ENCODE measurements around the gene CCDC188. TPM values are rescaled to one million over a fixed set of nuclear protein-coding genes. Genes with fewer than 3 reads are reported as not detected.

Gene CCDC188
- polyA plus RNA-seq, 3 donors from 2014 or later, result 0.66 TPM; not detected in 2

DNA sequence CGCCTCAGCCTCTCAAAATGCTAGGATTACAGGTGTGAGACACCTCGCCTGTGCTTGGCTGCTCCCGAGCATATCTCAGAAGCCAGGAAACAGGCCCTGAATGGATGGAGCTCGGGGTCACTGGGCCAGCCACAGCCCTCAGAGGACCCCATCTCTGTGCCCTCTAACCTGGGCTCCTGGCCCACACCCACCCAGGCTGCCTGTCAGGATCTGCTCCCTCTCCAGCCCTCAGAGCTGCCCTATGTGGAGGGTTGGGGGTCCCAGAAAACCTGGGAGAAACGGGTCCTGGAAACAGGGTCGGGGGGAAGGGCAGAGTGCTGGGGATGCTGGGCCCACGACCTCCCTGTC is 5.2 kb upstream of the CCDC188 start:
- H3K27ac Mint-ChIP-seq, result no peak overlapping the region
- H3K4me3 Mint-ChIP-seq, result no peak overlapping the region
- peaks cover 5 to 10% (median 6%) of the 10 kb centered on the region in 3 donors for H3K27me3 Mint-ChIP-seq (ENCODE audit: low read depth in 3 of 3)
- no peaks in the 10 kb centered on the region for H3K36me3 Mint-ChIP-seq
- no peak for DNase-seq
- no peaks in the 10 kb centered on the region for H3K9me3 Mint-ChIP-seq
- peaks cover 0 to 2% of the 10 kb centered on the region in 2 donors for H3K4me1 Mint-ChIP-seq

DNA sequence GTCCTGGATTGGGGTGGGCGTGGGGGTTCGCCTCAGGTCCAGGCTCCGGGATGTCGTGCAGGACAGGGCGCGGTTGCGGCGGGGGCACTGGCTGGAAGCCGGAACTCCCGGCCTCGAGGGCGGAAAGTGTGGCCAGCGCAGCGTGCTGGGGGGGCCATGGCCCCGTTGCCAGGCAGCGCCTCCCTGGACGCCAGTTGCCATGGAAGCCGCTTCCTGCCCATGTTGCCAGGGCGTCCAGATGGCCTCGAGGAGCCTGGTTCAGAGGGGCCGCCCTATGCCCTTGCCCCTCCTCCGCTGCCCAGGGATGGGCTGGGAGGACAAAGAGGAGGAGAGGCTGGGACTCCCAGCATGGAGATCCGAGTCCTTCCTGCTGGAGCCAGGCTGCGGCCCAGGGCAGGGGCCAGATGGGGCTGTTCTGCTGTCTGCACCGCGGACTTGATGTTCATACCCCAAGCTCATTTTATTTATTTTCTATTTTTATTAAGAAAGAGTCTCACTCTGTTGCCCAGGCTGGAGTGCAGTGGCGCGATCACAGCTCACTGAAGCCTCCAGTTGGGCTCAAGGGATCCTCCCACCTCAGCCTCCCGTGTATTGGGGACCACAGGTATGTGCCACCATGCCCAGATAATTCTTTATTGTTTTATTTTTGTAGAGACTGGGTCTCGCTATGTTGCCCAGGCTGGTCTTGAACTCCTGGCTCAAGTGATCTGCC is 4.6 kb upstream of the CCDC188 start:
- Mint-ChIP-seq H3K27ac (no peak overlapping the region), H3K27me3 (ENCODE audit: low read depth in 3 of 3) (peaks cover 5 to 10% (median 6%) of the 10 kb centered on the region in 3 donors), H3K4me1 (peaks cover 0 to 2% of the 10 kb centered on the region in 2 donors), H3K9me3 (no peaks in the 10 kb centered on the region), H3K4me3 (no peak overlapping the region), H3K36me3 (no peaks in the 10 kb centered on the region)
- peak; percentile 16 to 28 (median 17) for DNase-seq

DNA sequence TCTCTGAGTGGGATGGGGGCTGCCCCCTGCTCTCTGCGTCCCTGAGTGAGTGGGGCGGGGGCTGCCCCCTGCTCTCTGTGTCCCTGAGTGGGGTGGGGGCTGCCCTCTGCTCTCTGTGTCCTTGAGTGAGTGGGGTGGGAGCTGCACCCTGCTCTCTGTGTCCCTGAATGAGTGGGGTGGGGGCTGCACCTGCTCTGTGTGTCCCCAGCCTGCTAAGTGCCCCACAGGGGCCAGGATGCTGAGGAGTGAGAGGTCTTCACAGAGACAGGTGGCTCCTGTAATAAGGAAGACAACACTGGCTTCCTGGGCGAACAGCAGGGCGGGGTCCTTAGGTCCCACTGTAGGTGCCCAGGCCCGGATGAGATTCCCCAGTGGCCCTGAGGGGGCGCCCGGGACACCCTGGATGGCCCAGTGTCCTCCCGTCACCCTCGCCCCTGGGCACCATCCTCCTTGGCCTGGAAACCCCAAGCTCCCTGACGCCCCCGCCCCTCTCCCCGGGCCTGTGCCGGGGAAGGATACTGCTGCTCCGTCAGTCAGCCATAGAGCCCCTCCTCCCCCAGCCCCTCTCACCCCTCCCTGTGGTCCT is 3.8 kb upstream of the CCDC188 start:
- Mint-ChIP-seq H3K4me1 (peaks cover 0 to 2% of the 10 kb centered on the region in 2 donors), H3K4me3 (no peak overlapping the region), H3K9me3 (no peaks in the 10 kb centered on the region), H3K36me3 (no peaks in the 10 kb centered on the region), H3K27ac (peak overlapping the region in 1 of 6 donors; percentile 50), H3K27me3 (ENCODE audit: low read depth in 3 of 3) (peaks cover 4 to 8% (median 5%) of the 10 kb centered on the region in 3 donors)
- DNase-seq, result no peak

DNA sequence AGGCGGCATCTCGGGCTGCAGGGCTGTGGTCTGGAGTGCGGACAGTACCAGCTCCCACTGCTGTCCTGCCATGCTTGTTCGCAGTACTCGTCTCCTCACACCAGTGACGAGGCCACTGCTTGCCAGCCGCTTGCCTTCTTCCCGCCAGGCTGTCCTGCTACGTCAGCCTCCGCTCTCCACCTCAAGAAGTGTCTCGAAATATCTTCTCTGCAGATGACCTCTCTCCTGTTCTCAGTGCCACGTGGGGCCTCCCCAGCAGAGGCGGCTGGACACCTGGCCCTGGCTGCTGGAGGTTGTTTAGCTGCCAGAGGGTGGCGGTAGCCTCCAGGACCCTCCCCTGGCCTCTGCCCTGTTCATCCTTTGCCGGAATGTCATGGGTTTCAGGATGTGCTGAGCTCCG is 3.1 kb upstream of the CCDC188 start:
- Mint-ChIP-seq H3K27ac (no peak overlapping the region), H3K27me3 (ENCODE audit: low read depth in 3 of 3) (peaks cover 4 to 8% (median 5%) of the 10 kb centered on the region in 3 donors), H3K9me3 (no peaks in the 10 kb centered on the region), H3K4me3 (no peak overlapping the region), H3K4me1 (peaks cover 0 to 2% of the 10 kb centered on the region in 2 donors), H3K36me3 (no peaks in the 10 kb centered on the region)
- DNase-seq, result no peak

DNA sequence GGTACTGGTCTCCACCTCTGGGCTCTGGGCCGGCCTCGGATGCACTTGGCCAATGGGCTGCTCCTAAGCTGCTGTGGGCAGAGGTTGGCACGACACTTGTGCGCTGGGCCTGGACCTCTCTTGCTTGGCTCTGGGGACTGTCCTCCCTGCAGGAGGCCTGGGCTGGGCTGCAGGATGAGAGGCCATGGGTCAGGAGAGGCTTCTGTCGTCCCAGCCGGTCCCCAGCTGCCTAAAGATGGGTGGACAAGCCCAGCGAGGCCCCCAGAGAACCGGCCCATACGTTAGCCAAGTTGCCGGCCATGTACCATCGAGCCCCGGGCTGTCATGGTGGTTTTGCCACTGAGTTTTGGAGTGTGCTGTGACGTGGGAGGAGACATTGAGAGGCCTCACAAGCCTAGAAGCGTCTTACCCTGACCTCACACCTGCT is 1.6 kb upstream of the CCDC188 start:
- no peak for DNase-seq
- Mint-ChIP-seq H3K4me3 (no peak overlapping the region), H3K36me3 (no peaks in the 10 kb centered on the region), H3K9me3 (no peaks in the 10 kb centered on the region), H3K27me3 (ENCODE audit: low read depth in 3 of 3) (peaks cover 4 to 7% (median 5%) of the 10 kb centered on the region in 3 donors), H3K27ac (no peak overlapping the region), H3K4me1 (peaks cover 0 to 2% of the 10 kb centered on the region in 2 donors)

DNA sequence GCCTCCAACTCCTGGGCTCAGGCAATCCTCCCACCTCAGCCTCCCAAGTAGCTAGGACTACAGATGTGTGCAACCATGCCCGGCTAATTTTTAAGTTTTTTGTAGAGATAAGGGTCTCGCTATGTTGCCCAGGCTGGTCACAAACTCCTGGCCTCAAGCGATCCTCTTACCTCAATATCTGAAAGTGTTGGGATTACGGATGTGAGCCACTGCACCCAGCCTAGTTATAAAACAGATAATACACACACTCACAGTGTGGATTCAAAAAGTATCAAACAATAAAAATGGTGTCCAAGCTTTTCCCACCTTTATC is 377 bp upstream of the CCDC188 start:
- H3K4me1 Mint-ChIP-seq, result no peaks in the 10 kb centered on the region
- H3K27me3 Mint-ChIP-seq (ENCODE audit: low read depth in 3 of 3), result peaks cover 2 to 3% (median 2%) of the 10 kb centered on the region in 3 donors
- no peak overlapping the region for H3K4me3 Mint-ChIP-seq
- DNase-seq, result no peak
- H3K27ac Mint-ChIP-seq, result peak overlapping the region in 1 of 6 donors; percentile 35
- H3K9me3 Mint-ChIP-seq, result no peaks in the 10 kb centered on the region
- no peaks in the 10 kb centered on the region for H3K36me3 Mint-ChIP-seq

DNA sequence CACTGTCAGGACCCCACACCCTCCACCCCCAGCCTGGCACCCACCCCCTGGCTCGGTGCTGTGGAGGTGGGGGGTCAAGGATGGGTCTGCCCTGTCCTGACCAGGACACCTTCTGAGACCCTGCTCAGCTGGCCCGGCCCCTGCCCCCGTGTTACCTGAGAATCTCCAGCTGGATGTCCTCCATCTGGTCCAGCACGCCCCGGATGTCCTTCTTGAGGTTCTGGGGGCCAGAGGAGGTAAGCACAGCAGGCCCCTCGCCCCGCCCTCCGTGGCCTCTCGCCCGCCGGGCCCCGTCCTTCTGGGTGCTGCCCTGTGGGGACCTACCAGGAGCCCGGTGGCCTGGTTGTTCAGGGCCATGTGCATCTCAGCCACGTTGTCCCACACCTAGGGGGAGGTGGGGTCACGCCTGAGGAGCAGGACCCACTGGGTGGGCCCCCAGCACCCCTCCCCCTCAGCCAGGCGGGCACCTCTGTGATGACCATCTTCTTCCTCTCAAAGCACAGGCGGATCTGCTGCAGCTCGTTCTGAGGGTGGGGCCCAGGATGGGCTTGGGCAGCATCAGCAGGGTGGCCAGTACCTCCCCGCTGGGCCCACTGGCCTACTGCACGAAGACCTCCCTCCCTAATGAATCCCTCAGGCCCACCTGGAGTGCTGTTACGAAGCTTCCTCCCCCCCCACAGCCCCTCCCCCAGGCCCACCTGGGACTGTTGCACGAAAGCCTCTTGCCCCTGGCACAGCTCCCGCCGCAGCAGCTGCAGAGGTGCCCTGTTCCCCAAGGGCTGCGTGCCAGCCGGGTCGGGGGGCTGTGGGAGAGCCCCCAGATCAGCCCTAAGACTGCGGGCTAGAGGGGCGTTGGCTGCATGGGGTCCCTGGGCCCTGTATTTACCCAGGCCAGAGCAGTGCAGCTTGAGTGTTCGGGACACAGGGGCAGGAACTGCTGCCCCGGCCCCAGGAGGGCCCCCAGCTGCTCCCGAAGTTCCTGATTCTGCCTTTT is 1.3 kb downstream of the CCDC188 start:
- Mint-ChIP-seq H3K36me3 (no peaks in the 10 kb centered on the region), H3K9me3 (no peaks in the 10 kb centered on the region), H3K27ac (no peak overlapping the region), H3K4me3 (no peak overlapping the region), H3K4me1 (no peaks in the 10 kb centered on the region), H3K27me3 (ENCODE audit: low read depth in 3 of 3) (peaks cover 0 to 2% (median 2%) of the 10 kb centered on the region in 3 donors)
- no peak for DNase-seq

DNA sequence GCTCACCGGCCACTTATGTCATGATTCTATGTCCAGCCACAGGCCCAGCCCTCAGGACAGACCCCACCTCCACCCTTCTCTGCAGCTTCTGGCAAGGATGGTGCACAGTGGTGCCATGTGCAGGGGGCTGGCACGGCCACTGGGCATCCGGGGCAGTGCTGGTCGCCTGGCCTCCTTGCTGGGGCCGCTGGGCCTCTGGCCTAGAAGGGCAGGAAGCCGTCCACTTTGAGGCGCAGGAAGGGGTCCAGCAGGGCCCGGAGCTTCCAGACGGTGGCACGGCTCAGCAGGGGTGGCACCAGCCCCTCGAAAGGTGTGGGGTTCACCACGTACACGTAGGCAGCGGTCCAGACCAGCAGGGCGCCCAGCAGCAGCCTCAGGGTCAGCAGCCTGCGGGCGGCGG is 2.4 kb downstream of the CCDC188 start:
- no peak overlapping the region for H3K4me3 Mint-ChIP-seq
- no peak for DNase-seq
- H3K9me3 Mint-ChIP-seq, result no peaks in the 10 kb centered on the region
- H3K27me3 Mint-ChIP-seq (ENCODE audit: low read depth in 3 of 3), result peaks cover 0 to 2% (median 0%) of the 10 kb centered on the region in 3 donors
- H3K27ac Mint-ChIP-seq, result no peak overlapping the region
- H3K36me3 Mint-ChIP-seq, result no peaks in the 10 kb centered on the region
- H3K4me1 Mint-ChIP-seq, result no peaks in the 10 kb centered on the region

DNA sequence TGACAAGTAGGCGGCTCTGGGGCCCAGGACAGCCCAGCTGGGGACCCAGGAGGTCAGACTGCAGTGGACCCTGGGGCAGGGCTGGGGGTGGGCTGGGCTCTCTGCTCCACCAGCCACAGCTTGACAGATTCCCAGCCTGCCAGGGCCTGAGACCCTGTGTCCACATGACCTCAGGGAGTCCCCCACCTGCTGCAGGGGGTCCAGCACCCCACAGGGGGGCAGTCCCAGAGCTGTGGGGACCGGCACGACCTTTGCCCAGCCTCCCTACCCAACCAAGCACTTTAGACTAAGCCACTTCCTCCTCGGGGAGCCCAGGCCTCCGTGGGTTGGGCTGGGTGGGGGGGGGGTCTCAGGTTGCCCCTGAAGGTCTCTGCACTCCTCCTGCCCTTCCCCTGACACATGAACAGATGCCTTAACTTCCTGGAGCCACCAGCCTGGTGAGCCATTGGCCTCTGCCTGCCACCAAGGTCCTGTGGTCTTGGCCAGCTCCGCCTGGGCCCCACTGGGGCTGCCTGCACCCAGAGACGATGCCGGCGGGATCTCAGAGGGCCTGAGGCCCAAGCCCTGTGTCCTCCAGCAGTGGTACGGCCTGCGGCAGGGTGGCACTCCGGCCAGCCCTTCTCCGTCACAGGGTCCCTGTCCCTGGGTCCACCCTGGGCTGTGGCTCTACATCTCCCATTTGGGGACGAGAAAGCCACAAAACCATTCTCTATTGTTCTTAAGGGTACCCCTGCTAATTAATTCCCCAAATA is 3.4 kb downstream of the CCDC188 start:
- Mint-ChIP-seq H3K4me1 (no peaks in the 10 kb centered on the region), H3K9me3 (no peaks in the 10 kb centered on the region), H3K36me3 (no peaks in the 10 kb centered on the region), H3K27ac (no peak overlapping the region), H3K27me3 (ENCODE audit: low read depth in 3 of 3) (peaks cover 0 to 2% (median 0%) of the 10 kb centered on the region in 3 donors), H3K4me3 (no peak overlapping the region)
- no peak for DNase-seq

DNA sequence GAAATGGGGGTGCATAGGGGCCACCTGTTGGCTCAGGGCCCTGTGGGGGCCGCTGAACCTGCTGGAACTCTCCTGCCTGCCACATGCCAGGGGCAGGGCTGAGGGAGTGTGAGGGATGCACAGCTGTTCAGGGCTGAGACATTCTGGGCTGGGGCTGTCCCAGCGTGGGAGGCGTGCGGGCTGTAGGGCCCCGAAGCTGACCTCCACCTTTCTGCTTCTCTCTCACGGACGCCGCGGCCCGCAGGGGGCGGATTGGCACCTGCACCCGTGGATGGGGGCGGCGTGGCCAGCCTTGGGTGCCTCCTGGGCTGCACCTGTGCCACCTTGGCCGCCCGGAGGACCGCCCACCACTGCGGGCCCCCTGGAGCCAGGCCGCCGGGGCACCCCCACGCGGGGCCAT is 4.1 kb downstream of the CCDC188 start:
- Mint-ChIP-seq H3K4me3 (no peak overlapping the region), H3K27me3 (ENCODE audit: low read depth in 3 of 3) (peaks cover 0 to 2% (median 0%) of the 10 kb centered on the region in 3 donors), H3K4me1 (no peaks in the 10 kb centered on the region), H3K27ac (no peak overlapping the region), H3K36me3 (no peaks in the 10 kb centered on the region), H3K9me3 (no peaks in the 10 kb centered on the region)
- DNase-seq, result no peak

DNA sequence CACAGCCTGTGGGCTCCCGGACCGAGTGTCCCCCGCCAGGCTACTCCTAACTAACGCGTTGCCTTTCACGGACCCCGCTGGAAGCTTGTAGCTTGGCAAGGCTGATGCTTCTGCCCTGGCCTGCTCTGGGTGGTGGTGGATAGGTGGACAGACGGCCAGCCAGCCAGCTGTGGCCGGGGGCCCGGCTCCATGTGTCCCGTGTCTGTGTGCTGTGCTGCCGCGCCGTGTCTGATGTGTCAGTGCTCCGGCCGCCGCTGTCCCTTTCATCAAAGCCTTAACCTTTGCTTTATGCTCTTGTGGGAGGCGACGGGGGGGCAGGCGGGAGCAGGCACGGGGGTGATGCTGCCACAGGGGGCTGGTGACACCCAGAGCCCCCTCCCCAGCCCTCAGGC is 5.0 kb downstream of the CCDC188 start:
- no peaks in the 10 kb centered on the region for H3K36me3 Mint-ChIP-seq

DNA sequence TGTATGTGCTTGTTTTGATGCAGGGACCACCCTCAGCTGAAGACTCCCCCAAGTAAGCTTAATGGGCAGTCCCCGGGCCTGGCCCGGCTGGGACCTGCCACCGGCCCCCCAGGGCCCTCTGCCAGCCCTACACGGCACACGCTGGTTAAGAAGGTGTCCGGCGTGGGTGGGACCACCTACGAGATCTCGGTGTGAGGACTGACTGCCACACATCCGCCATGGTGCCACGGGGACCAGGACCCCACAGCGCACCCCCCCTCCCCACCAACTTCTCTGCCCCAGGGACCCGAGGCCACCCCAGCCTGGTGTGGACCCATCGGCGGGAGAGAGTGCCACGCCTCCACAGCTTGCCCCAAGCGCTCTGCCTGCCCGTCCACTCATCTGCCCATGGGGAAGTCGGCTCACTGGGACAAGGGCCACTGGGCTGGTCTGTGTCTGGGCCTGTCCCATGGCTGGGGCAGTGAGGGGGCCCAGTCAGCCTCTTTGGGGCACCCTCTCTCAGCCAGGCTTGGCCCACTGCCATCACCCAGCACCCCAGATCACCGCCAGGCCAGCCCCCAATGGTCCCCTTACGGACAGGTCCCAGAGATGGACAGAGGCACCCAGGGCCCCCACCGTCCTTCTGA is 5.5 kb downstream of the CCDC188 start:
- Mint-ChIP-seq H3K4me1 (no peaks in the 10 kb centered on the region), H3K27me3 (ENCODE audit: low read depth in 3 of 3) (peaks cover 0 to 2% (median 0%) of the 10 kb centered on the region in 3 donors), H3K4me3 (no peak overlapping the region), H3K36me3 (no peaks in the 10 kb centered on the region), H3K9me3 (no peaks in the 10 kb centered on the region), H3K27ac (no peak overlapping the region)
- no peak for DNase-seq

More for the DNA sequence above, 5.0 kb downstream of the CCDC188 start:
- Mint-ChIP-seq H3K9me3 (no peaks in the 10 kb centered on the region), H3K27me3 (ENCODE audit: low read depth in 3 of 3) (peaks cover 0 to 2% (median 0%) of the 10 kb centered on the region in 3 donors), H3K4me3 (no peak overlapping the region), H3K27ac (no peak overlapping the region), H3K4me1 (no peaks in the 10 kb centered on the region)
- DNase-seq, result no peak

Data from immature natural killer cell (primary cell).